Measurements from ENCODE around the gene RAC3. TPM values are rescaled to one million over a fixed set of nuclear protein-coding genes. Genes with fewer than 3 reads are reported as not detected.

Gene RAC3
- total and polyA plus RNA-seq, 9 of the 15 experiments (the other 6 are each of a cell fraction or from before 2014, with no cell fraction given), result 0.23 to 292 (median 118) TPM

DNA sequence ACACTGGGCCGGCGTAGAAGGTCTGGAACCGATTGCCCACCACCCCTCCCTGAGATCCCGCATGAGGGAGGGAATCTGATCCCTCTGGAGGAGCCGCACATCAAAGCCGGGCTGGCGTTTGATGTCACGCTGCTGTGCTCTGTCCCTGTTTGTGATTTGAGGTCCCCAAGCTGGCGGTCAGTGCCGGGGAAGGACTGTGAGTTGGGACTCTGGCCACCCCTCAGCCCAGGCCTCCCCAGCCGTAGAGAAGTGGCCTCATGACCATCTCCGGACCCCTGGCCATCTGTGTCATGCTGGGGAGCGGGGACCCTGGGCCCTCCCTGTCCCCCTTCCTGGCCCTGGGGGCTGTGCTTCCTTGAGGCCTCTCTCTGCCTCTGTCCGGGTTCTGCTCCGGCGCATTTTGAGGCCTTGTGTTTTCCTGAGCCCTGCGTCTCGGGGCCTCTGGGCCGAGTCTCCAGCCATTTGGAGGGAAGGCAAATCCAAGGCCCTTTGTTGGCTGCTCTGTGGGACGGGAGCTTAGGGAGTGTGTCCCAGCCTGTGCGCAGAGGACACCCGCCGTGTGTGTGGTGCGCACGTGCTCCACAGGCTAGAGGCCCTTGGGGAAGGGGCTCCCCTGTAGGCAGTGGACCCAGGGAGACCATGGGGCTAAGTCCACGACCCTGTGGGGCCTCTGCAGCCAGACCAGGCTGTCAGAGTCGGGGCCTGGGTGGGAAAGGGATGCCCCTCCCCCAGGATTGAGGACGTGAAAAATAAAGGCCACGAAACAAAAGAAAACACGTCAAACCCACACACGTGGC, 39.0 kb upstream of the RAC3 start (continued):
- TF ChIP-seq, protein P1, sequence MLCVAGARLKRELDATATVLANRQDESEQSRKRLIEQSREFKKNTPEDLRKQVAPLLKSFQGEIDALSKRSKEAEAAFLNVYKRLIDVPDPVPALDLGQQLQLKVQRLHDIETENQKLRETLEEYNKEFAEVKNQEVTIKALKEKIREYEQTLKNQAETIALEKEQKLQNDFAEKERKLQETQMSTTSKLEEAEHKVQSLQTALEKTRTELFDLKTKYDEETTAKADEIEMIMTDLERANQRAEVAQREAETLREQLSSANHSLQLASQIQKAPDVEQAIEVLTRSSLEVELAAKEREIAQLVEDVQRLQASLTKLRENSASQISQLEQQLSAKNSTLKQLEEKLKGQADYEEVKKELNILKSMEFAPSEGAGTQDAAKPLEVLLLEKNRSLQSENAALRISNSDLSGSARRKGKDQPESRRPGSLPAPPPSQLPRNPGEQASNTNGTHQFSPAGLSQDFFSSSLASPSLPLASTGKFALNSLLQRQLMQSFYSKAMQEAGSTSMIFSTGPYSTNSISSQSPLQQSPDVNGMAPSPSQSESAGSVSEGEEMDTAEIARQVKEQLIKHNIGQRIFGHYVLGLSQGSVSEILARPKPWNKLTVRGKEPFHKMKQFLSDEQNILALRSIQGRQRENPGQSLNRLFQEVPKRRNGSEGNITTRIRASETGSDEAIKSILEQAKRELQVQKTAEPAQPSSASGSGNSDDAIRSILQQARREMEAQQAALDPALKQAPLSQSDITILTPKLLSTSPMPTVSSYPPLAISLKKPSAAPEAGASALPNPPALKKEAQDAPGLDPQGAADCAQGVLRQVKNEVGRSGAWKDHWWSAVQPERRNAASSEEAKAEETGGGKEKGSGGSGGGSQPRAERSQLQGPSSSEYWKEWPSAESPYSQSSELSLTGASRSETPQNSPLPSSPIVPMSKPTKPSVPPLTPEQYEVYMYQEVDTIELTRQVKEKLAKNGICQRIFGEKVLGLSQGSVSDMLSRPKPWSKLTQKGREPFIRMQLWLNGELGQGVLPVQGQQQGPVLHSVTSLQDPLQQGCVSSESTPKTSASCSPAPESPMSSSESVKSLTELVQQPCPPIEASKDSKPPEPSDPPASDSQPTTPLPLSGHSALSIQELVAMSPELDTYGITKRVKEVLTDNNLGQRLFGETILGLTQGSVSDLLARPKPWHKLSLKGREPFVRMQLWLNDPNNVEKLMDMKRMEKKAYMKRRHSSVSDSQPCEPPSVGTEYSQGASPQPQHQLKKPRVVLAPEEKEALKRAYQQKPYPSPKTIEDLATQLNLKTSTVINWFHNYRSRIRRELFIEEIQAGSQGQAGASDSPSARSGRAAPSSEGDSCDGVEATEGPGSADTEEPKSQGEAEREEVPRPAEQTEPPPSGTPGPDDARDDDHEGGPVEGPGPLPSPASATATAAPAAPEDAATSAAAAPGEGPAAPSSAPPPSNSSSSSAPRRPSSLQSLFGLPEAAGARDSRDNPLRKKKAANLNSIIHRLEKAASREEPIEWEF (CRISPR knock-in tag; IDR thresholded peaks at IDR 0.05), result no peak
- TF ChIP-seq ZNF586 (CRISPR knock-in tag; conservative IDR thresholded peaks at IDR 0.05) (no peak), ZNF134 (CRISPR knock-in tag; conservative IDR thresholded peaks at IDR 0.05) (no peak), ILK (tag; IDR thresholded peaks at IDR 0.05; ENCODE audit: borderline replicate concordance, low read depth) (no peak)
- TF ChIP-seq, protein P2, sequence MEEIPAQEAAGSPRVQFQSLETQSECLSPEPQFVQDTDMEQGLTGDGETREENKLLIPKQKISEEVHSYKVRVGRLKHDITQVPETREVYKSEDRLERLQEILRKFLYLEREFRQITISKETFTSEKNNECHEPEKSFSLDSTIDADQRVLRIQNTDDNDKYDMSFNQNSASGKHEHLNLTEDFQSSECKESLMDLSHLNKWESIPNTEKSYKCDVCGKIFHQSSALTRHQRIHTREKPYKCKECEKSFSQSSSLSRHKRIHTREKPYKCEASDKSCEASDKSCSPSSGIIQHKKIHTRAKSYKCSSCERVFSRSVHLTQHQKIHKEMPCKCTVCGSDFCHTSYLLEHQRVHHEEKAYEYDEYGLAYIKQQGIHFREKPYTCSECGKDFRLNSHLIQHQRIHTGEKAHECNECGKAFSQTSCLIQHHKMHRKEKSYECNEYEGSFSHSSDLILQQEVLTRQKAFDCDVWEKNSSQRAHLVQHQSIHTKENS (CRISPR knock-in tag; IDR thresholded peaks at IDR 0.05), result no peak

All from K562 (cell line).